ENCODE measurements around the gene LILRB3. TPM values are rescaled to one million over a fixed set of nuclear protein-coding genes. Genes with fewer than 3 reads are reported as not detected.
"Not testable (repeated sequence)": the region's sequence is repeated elsewhere in the genome, so short reads cannot be mapped to it uniquely, and the experiment has no call there.

LILRB3 gene
- total RNA-seq, result 0.72 TPM

GRCh38 chr19:54222474-54223276 lies at the start of gene LILRB3:
Gene LILRB3, minus strand, starts transcription at chr19:54223007. Its CDS starts 31 bp downstream, at chr19:54222976.
- ATAC-seq, result peak; percentile 9

DNA sequence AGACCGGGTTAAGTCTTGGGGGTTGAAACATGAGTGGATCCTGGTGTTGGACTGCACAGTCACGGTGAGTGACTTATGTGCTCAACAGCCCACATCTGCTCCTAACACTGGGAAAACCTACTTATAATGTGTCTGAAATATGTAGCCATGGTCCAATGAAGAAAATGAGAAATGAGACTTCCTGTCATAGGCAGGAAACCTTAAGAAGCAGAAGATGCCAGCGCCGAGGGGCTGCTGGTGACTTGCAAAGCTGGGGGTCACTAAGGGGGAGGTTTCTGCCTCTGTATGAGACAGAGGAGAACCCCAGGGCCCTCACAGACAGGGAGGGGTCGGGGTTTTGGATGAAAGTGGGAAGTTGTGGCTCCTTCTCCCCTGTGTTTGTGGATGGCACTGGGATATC lies 49.4 kb upstream of the LILRB3 start:
- ATAC-seq, result not testable (repeated sequence)

DNA sequence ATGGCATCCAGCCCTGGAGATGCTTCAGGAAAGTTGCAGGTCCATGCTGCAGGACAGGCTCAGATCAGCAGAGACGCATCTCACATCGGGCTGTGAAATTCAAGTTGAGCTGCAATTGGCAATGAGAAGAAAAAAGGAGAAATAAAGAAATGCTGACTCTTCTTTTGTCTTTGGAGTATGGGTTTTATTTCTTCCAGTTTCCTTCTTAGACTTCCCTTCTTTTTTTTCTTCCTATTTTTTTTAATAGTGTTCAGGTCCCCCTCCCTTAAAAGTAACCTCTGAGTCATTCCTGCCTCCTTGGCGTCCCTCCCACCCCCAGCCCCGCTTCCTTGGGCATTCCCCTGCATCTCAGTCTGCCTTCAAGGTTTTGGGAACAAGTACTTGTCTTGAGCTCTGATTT lies 48.8 kb upstream of the LILRB3 start:
- ATAC-seq, result not testable (repeated sequence)

- ATAC-seq, result no peak
Observed at GRCh38 chr19:54271106-54271505, 48.3 kb upstream of the LILRB3 start.

- no peak for ATAC-seq
Observed at GRCh38 chr19:54268936-54269335, 46.1 kb upstream of the LILRB3 start.

DNA sequence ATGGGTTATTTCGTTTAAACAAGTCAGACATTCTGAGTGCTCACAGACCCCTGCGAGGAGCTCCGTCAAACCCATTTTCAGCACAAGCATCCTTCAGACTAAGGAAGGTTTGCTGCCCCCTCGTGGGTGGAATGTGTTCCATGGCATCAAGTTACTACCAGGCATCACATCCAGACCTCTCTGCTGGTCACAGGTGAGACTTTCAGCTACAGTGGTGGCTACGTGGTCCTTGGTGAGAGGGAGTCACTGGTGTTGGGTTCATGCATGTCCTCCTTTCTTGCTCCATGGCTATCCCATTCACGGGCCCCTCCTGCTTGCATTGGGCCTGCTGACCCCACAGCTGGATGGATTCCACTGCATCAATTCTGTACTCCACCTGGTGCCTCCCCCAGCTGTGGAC lies 43.3 kb upstream of the LILRB3 start:
- ATAC-seq, result peak; percentile 49

GRCh38 chr19:54262470-54262869 lies 39.7 kb upstream of the LILRB3 start:
- no peak for ATAC-seq

DNA sequence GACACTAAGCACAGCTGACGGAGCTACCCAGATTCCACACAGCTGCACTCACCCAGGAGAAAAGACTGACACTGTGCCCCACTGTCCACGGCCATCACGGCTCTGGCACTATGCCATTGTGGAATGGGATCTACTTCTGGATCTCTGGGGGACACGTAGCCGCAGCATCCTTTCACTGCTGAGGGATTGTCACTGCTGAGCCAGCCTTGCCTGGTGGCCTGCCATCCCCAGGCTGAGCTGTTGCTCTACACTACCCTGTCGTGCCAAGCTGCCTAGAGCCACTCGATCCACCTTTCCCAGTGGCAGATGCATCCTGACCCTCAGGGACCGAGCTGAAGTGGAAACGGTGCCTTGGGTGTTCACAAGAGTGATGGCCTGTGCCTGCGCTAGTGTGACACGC lies 39.3 kb upstream of the LILRB3 start:
- no peak for ATAC-seq

- no peak for ATAC-seq
Observed at GRCh38 chr19:54257116-54257480, 34.3 kb upstream of the LILRB3 start, which contains the start of gene LILRB5. Gene LILRB5, minus strand, starts transcription at chr19:54257273. Its CDS starts 80 bp downstream, at chr19:54257193.

- ATAC-seq, result no peak
Observed at GRCh38 chr19:54256250-54257115, 33.7 kb upstream of the LILRB3 start.

DNA sequence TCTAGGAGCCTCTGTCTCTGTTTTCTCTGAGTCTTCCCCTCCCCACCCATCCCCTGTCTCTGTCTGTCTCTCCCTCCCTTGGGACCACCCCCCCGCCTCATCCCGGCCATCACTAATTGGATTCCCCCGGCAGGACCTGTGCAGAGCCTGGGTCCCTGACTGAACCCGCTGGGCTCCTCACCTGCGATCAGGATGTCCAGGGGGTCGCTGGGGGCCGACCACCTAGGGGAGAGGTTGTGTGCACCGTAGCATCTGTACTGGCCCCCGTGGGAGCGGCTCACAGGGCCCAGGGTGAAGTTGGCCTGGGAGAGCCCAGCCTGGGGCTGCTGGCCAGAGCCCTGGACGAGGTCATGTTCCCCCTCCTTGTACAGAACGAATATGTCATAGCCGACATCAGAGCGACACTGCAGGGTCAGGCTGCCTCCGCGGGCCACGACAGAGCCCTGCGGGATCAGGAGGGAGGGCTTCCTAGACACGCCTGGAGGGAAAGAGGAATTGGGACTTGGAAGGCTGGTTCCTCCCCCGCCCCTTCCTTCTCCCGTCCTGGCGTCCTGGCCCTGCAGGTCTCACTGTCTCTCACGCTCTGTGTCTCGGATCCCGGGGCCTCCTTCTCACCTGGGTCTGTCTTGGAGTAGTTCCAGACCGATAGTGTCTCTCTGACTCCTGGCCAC lies 32.4 kb upstream of the LILRB3 start:
- no peak for ATAC-seq

DNA sequence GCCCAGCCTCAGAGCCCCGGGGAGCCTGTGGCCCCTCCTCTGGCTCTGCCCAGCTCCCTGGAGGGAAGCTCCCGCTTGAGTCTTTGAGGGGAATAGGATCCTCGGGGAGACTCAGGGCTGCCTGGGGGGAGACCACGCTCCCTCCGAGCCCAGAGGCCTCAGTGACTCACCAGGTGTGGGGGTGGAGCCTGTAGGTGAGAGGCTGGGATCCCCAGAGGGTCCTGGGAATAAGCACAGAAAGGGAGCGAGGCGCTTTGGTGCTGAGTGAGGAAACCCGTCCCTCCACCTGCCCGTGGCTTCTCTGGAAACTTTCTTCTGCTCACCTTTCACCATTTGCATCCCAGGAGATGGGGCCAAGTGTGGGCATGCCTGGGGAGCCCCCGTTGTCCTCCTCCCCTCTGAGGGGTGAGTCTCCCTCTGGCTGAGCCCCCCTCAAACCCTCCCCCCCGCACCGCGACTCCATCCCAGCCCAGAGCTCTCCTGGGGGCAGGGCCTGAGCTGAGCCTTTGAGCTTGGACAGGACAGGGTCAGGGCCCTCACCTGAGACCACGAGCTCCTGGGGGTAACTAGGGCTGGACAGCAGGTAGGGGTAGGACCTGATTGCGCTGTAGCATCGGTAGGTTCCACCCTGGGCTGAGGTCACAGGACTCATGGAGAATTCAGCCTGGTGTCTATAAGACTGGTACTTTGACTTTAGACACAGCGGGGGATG lies 31.5 kb upstream of the LILRB3 start:
- peak; percentile 11 for ATAC-seq

- ATAC-seq, result no peak
Observed at GRCh38 chr19:54253331-54254194, 30.8 kb upstream of the LILRB3 start.

DNA sequence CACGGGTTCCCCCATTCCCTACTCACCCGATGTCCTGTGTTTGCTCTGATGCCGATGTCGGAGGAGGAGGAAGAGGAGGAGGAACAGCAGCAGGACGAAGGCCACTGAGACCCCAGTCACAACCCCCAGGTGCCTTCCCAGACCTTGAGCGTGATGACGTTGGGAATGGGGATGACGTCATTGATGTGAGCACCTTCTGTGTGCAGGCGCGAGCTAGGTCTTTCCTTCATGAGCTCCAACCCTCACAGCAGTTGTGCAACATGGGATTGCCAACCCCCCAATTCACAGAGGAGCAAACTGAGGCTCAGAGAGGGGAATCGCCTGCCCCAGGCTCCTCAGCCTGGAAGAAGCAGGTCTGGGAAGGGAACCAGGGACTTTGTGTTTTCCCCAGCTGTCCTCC lies 30.0 kb upstream of the LILRB3 start:
- ATAC-seq, result no peak

DNA sequence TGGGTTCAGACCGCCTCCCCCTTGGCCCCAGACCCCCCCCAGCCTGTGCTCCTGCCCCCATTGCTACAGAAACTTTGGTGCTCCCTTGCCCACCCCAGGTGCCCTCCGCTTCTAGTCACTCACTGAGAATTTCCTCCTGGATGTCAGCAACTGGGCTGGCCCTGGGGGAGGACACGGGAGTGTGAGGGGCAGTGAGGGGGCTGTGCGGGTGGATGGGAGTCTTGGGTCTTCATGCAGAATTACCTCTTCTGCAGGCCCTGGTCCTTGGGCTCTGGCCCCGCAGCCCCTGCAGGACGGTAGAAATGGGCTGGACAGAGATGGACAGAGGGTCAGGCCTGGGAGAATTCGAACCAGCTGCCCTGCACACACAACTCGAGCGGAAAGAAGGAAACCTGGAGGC lies 29.4 kb upstream of the LILRB3 start:
- ATAC-seq, result no peak

GRCh38 chr19:54248016-54248601 lies 25.3 kb upstream of the LILRB3 start:
- peak; percentile 11 for ATAC-seq

DNA sequence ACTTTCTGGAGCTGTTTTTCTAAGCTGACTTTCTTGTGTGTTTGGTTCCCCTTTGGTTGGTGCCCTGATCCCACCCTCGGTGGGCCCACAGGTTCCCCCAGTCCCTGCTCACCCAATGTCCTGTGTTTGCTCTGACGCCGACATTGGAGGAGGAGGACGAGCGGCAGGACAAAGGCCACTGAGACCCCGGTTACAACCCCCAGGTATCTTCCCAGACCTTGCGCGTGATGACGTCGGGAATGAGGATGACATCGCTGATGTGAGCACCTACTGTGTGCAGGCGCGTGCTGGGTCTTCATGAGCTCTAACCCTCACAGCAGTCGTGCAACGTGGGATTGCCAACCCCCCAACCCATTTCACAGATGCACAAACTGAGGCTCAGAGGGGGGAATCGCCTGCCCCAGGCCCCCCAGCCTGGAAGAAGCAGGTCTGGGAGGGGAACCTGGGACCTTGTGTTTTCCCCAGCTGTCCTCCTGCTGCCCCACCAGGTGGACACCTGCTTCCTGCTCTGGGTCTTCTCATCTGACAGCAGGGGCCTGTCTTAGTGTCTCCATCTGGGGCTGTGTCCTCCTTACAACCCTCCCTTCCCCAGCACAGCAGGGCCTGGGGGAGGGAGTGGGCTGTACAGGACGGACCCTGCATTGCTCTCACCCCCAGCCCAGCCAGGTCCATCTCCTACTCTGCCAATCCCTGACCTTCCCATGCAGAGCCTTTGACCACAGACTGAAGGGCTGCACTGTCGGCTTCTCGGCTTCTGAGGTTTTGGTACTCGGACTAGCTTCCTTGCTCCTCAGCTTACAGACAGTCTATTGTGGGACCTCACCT lies 24.5 kb upstream of the LILRB3 start:
- ATAC-seq, result no peak

GRCh38 chr19:54245936-54246335 lies 23.1 kb upstream of the LILRB3 start:
- ATAC-seq, result no peak

DNA sequence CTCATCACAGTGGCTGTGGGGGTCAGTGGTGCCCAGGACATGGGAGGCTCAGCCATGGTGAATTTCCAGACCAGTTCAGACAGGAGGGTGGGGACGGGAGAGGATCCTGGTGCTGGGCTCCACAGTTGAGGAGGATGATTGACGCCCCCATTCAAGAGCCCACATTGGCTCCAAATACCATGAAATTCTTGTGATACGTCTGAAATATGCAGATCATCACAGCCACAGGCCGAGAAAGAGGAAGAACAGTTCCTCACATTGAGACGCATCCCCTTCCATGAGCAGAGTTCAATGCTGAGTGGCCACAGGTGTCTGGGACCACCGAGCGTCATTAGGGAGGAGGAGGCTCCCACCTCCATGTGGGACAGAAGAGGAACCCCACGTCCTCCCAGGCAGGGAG lies 21.0 kb upstream of the LILRB3 start:
- not testable (repeated sequence) for ATAC-seq

DNA sequence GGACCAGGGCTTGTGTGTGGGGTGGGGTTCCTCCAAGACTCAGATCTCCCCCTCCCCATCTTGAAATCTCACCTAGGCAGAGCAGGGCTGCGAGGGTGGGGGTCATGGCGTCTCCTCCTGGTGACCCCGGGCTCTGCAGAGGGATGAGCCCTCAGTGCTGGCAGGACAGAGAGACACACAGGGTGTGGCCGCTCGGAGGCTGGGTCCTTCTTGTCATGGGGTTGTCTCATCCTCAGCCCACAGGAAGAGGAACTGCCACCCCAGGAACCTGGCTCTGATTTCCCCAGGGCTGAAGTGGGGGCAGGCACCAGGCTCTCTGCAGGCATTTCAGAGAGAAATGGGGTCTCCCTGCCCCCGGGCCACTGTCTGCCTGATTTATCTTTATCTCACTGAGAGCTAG lies 19.8 kb upstream of the LILRB3 start, which contains the start of gene LILRA6:
LILRA6 (minus strand) TSS at position 145 of the 400 bp plus-strand sequence.
- ATAC-seq, result not testable (repeated sequence)
